H9 (cell line): ENCODE measurements around the gene KRT71. TPM values are rescaled to one million over a fixed set of nuclear protein-coding genes. Genes with fewer than 3 reads are reported as not detected.

Experiments
- DNase-seq: peaks from one replicate; pipeline ENCODE4 v3.0.0-alpha.2; 2017
- H2AFZ ChIP-seq: one replicate; pipeline ENCODE4 v1.6.1; 2013; ENCODE audit warnings: mild to moderate bottlenecking, low read length, control low read depth, moderate library complexity
- H2AK5ac ChIP-seq: 2 replicates; pipeline ENCODE4 v1.6.1; 2013; ENCODE audit warnings: low read length, control low read depth, mixed read lengths; ENCODE audit not compliant: insufficient read length
- H2BK120ac ChIP-seq: one replicate; pipeline ENCODE4 v1.6.1; 2013; ENCODE audit warnings: low read depth, mild to moderate bottlenecking, low read length, control low read depth, inconsistent platforms; ENCODE audit not compliant: poor library complexity, severe bottlenecking
- H2BK12ac ChIP-seq: 2 replicates; pipeline ENCODE4 v1.6.1; 2013; ENCODE audit warnings: low read length, control low read depth, mixed read lengths, low read depth; ENCODE audit not compliant: insufficient read length
- H2BK15ac ChIP-seq: 2 replicates; pipeline ENCODE4 v1.6.1; 2013; ENCODE audit warnings: low read depth, low read length, control low read depth
- H2BK20ac ChIP-seq: one replicate; pipeline ENCODE4 v1.6.1; 2013; ENCODE audit warnings: low read depth, mild to moderate bottlenecking, low read length, control low read depth, inconsistent platforms; ENCODE audit not compliant: poor library complexity, severe bottlenecking
- H2BK5ac ChIP-seq: 2 replicates; pipeline ENCODE4 v1.6.1; 2013; ENCODE audit warnings: low read length, control low read depth, mixed read lengths; ENCODE audit not compliant: insufficient read length
- H3K14ac ChIP-seq: 2 replicates; pipeline ENCODE4 v1.6.1; 2013; ENCODE audit warnings: low read length, control low read depth; ENCODE audit not compliant: insufficient read depth
- H3K18ac ChIP-seq: 2 replicates; pipeline ENCODE4 v1.6.1; 2013; ENCODE audit warnings: low read depth, mild to moderate bottlenecking, mixed read lengths, low read length, control low read depth; ENCODE audit not compliant: insufficient read length
- H3K23ac ChIP-seq: 2 replicates; pipeline ENCODE4 v1.6.1; 2013; ENCODE audit warnings: low read length, control low read depth, mixed read lengths, low read depth; ENCODE audit not compliant: insufficient read length
- H3K23me2 ChIP-seq: 2 replicates; pipeline ENCODE4 v1.6.1; 2013; ENCODE audit warnings: low read depth, mild to moderate bottlenecking, mixed read lengths, low read length, control low read depth; ENCODE audit not compliant: insufficient read length, poor library complexity, severe bottlenecking
- H3K27ac ChIP-seq: 2 replicates; pipeline ENCODE4 v1.5.1; 2013; ENCODE audit warnings: low read length, control low read depth, mixed read lengths, low read depth; ENCODE audit not compliant: insufficient read length
- H3K27me3 ChIP-seq: 2 replicates; pipeline ENCODE4 v1.6.1; 2013; ENCODE audit warnings: low read length, control low read depth, inconsistent platforms; ENCODE audit not compliant: insufficient read depth
- H3K4ac ChIP-seq: 2 replicates; pipeline ENCODE4 v1.6.1; 2013; ENCODE audit warnings: low read depth, mild to moderate bottlenecking, control low read depth, inconsistent platforms, low read length, moderate library complexity
- H3K4me1 ChIP-seq: 2 replicates; pipeline ENCODE4 v1.6.1; 2013; ENCODE audit warnings: low read length, control low read depth, inconsistent platforms; ENCODE audit not compliant: insufficient read depth
- H3K4me2 ChIP-seq: 2 replicates; pipeline ENCODE4 v1.6.1; 2013; ENCODE audit warnings: low read length, control low read depth, mixed read lengths; ENCODE audit not compliant: insufficient read length, insufficient read depth
- H3K56ac ChIP-seq: 2 replicates; pipeline ENCODE4 v1.6.1; 2013; ENCODE audit warnings: low read depth, mild to moderate bottlenecking, mixed read lengths, low read length, control low read depth; ENCODE audit not compliant: insufficient read length
- H3K79me1 ChIP-seq: 2 replicates; pipeline ENCODE4 v1.6.1; 2013; ENCODE audit warnings: low read depth, mild to moderate bottlenecking, moderate library complexity, low read length, control low read depth, inconsistent platforms; ENCODE audit not compliant: insufficient read depth, poor library complexity, severe bottlenecking
- H3K79me2 ChIP-seq: 2 replicates; pipeline ENCODE4 v1.6.1; 2013; ENCODE audit warnings: low read length, control low read depth, inconsistent platforms; ENCODE audit not compliant: insufficient read depth
- H3K9ac ChIP-seq: 2 replicates; pipeline ENCODE4 v1.6.1; 2013; ENCODE audit warnings: low read length, control low read depth, mixed read lengths; ENCODE audit not compliant: insufficient read length; ENCODE audit errors: extremely low read depth
- H3K9me3 ChIP-seq: one replicate; pipeline ENCODE4 v1.6.1; 2013; ENCODE audit warnings: low read depth, low read length, inconsistent platforms; ENCODE audit not compliant: control insufficient read depth
- H3T11ph ChIP-seq: one replicate; pipeline ENCODE4 v1.6.1; 2013; ENCODE audit warnings: mild to moderate bottlenecking, low read length, control low read depth, inconsistent platforms
- H4K20me1 ChIP-seq: one replicate; pipeline ENCODE4 v1.6.1; 2013; ENCODE audit not compliant: control insufficient read depth, insufficient read length, insufficient read depth
- H4K5ac ChIP-seq: 2 replicates; pipeline ENCODE4 v1.6.1; 2013; ENCODE audit warnings: low read depth, mild to moderate bottlenecking, mixed read lengths, low read length, control low read depth; ENCODE audit not compliant: insufficient read length
- H4K8ac ChIP-seq: replicated peaks from 2 replicates; pipeline ENCODE4 v1.6.1; 2013; ENCODE audit warnings: low read length, control low read depth, mixed read lengths, low read depth; ENCODE audit not compliant: insufficient read length
- H4K91ac ChIP-seq: 2 replicates; pipeline ENCODE4 v1.6.1; 2013; ENCODE audit warnings: low read depth, mild to moderate bottlenecking, moderate library complexity, mixed read lengths, low read length, control low read depth; ENCODE audit not compliant: insufficient read length
- H3K27ac Mint-ChIP-seq, 3 experiments: 2 replicates in 2 of 3; 3 replicates in 1 of 3; pipeline ENCODE4 v1.8.0; 2020 to 2021; ENCODE audit warnings: mixed read lengths in 3 of 3, mild to moderate bottlenecking in 1 of 3, moderate library complexity in 1 of 3
- H3K27me3 Mint-ChIP-seq: 2 replicates; pipeline ENCODE4 v1.8.0; 2021; ENCODE audit warnings: low read depth, mild to moderate bottlenecking, moderate library complexity, mixed read lengths
- H3K36me3 Mint-ChIP-seq, 3 experiments: 2 replicates in 2 of 3; 3 replicates in 1 of 3; pipeline ENCODE4 v1.8.0; 2020 to 2021; ENCODE audit warnings: low read depth in 3 of 3, mixed read lengths in 3 of 3; ENCODE audit not compliant: insufficient read depth in 1 of 3
- H3K4me1 Mint-ChIP-seq, 2 experiments: 2 replicates each; pipeline ENCODE4 v1.8.0; 2020; ENCODE audit warnings: mixed read lengths in 2 of 2
- H3K4me3 Mint-ChIP-seq, 2 experiments: 2 replicates in 1 of 2; 3 replicates in 1 of 2; pipeline ENCODE4 v1.8.0; 2020 to 2021; ENCODE audit warnings: mild to moderate bottlenecking in 2 of 2, mixed read lengths in 2 of 2, moderate library complexity in 1 of 2
- H3K9me3 Mint-ChIP-seq, 2 experiments: 2 replicates in 1 of 2; 3 replicates in 1 of 2; pipeline ENCODE4 v1.8.0; 2020; ENCODE audit warnings: mild to moderate bottlenecking in 2 of 2, mixed read lengths in 2 of 2, moderate library complexity in 1 of 2
- CTCF ChIP-seq: fragments of 200-600 bp; sonication (generic); conservative IDR thresholded peaks from 3 replicates; pipeline ENCODE4 v1.8.0; 2021; ENCODE audit warnings: antibody characterized with exemption, mild to moderate bottlenecking
- WGBS: extraction: QIAGEN DNeasy Blood & Tissue Kit; methylation state at CpG from one replicate; pipeline ENCODE4 v1.1.7; 2013; ENCODE audit warnings: missing lambda C conversion rate, low lambda C conversion rate, mixed read lengths; ENCODE audit not compliant: insufficient read length; ENCODE audit errors: extremely low coverage; 5-methylcytosine and 5-hydroxymethylcytosine counted together
- total RNA-seq: library from RNA; stranded (reverse); gene quantifications from 2 replicates; pipeline ENCODE4 v1.2.1, GENCODE V29; 2021

KRT71 gene
- total RNA-seq, 1 experiment from 2014 or later = not detected

- Histone ChIP-seq H2AFZ (no peak overlapping the region), H4K8ac (no peak overlapping the region), H2AK5ac (no peak overlapping the region), H3K79me2 (no peaks in the 10 kb centered on the region), H2BK12ac (no peak overlapping the region), H3K14ac (no peak overlapping the region), H2BK15ac (no peak overlapping the region), H2BK120ac (no peak overlapping the region), H3K4ac (no peak overlapping the region), H3T11ph (no peak overlapping the region), H3K4me2 (no peak overlapping the region), H3K56ac (no peak overlapping the region), H4K5ac (no peak overlapping the region), H3K27ac (no peak overlapping the region), H3K27me3 (no peaks in the 10 kb centered on the region), H3K9ac (no peak overlapping the region), H3K4me1 (no peaks in the 10 kb centered on the region), H2BK20ac (no peak overlapping the region), H4K91ac (no peak overlapping the region), H3K9me3 (no peaks in the 10 kb centered on the region), H2BK5ac (no peak overlapping the region), H3K79me1 (no peaks in the 10 kb centered on the region), H3K23me2 (no peaks in the 10 kb centered on the region), H3K18ac (no peak overlapping the region), H4K20me1 (no peaks in the 10 kb centered on the region), H3K23ac (no peak overlapping the region)
- DNase-seq = no peak
- H3K36me3 Mint-ChIP-seq = no peaks in the 10 kb centered on the region
- TF ChIP-seq CTCF = no peak
- H3K9me3 Mint-ChIP-seq = no peaks in the 10 kb centered on the region
- H3K4me3 Mint-ChIP-seq = no peak overlapping the region
- H3K27ac Mint-ChIP-seq = no peak overlapping the region
- WGBS = no CpG with 5 or more reads among the region's 3 CpGs
- H3K4me1 Mint-ChIP-seq = peaks cover 10 to 12% of the 10 kb centered on the region in 2 experiments
- H3K27me3 Mint-ChIP-seq = peaks cover 7% of the 10 kb centered on the region
Observed at GRCh38 chr12:52578469-52578868, 25.5 kb upstream of the KRT71 start.
